Keratinocyte (primary cell): ENCODE measurements around the gene SPATA7. TPM values are rescaled to one million over a fixed set of nuclear protein-coding genes. Genes with fewer than 3 reads are reported as not detected.

Experiments
- DNase-seq: peaks from one replicate; pipeline ENCODE4 v3.0.0-alpha.2; 2011; ENCODE audit warnings: low read depth, missing footprints, low spot score
- FAIRE-seq: peaks from 2 replicates; lab custom pipeline; 2011; peaks lifted over from hg19 to GRCh38; lab: Jason Lieb, UNC
- H2AFZ ChIP-seq: 2 replicates; pipeline ENCODE4 v1.6.0; 2012; ENCODE audit warnings: low read length, control low read depth, inconsistent platforms; ENCODE audit not compliant: control insufficient read depth
- H3K27ac ChIP-seq: 2 replicates; pipeline ENCODE4 v1.5.1; 2011; ENCODE audit warnings: low read length; ENCODE audit not compliant: control insufficient read depth, insufficient read depth
- H3K27me3 ChIP-seq: 3 replicates; pipeline ENCODE4 v1.6.0; 2011; ENCODE audit warnings: low read length; ENCODE audit not compliant: control insufficient read depth, insufficient read depth; ENCODE audit errors: extremely low read depth
- H3K36me3 ChIP-seq, 2 experiments: 2 replicates in 1 of 2; 3 replicates in 1 of 2; pipeline ENCODE4 v1.5.1; 2011; ENCODE audit warnings: low read length in 2 of 2, mild to moderate bottlenecking in 1 of 2; ENCODE audit not compliant: control insufficient read depth in 2 of 2, insufficient read depth in 2 of 2; ENCODE audit errors: extremely low read depth in 1 of 2
- H3K4me1 ChIP-seq: 3 replicates; pipeline ENCODE4 v1.5.1; 2011; ENCODE audit warnings: low read length; ENCODE audit not compliant: control insufficient read depth, insufficient read depth; ENCODE audit errors: extremely low read depth
- H3K4me2 ChIP-seq: 3 replicates; pipeline ENCODE4 v1.6.0; 2011; ENCODE audit warnings: low read depth, low read length; ENCODE audit not compliant: control insufficient read depth, insufficient read depth; ENCODE audit errors: extremely low read depth
- H3K4me3 ChIP-seq, 3 experiments: fragments of 200-600 bp in 1 of 3; sonication (generic) in 1 of 3; 2 replicates in 2 of 3; 3 replicates in 1 of 3; pipeline ENCODE4 v1.5.1; 2011 to 2016; ENCODE audit warnings: low read length in 3 of 3, mild to moderate bottlenecking in 3 of 3, control low read depth in 2 of 3, inconsistent platforms in 1 of 3, low read depth in 1 of 3, mixed read lengths in 1 of 3, mixed run types in 1 of 3, moderate library complexity in 1 of 3; ENCODE audit not compliant: control insufficient read depth in 2 of 3, insufficient read depth in 2 of 3; ENCODE audit errors: extremely low read depth in 1 of 3
- H3K79me2 ChIP-seq: 2 replicates; pipeline ENCODE4 v1.6.0; 2012; ENCODE audit warnings: low read length; ENCODE audit not compliant: control insufficient read depth, insufficient read depth
- H3K9ac ChIP-seq: 3 replicates; pipeline ENCODE4 v1.6.0; 2011; ENCODE audit warnings: low read length; ENCODE audit not compliant: control insufficient read depth, insufficient read depth; ENCODE audit errors: extremely low read depth
- H3K9me1 ChIP-seq: 3 replicates; pipeline ENCODE4 v1.6.0; 2011; ENCODE audit warnings: low read length; ENCODE audit not compliant: control insufficient read depth, insufficient read depth; ENCODE audit errors: extremely low read depth
- H3K9me3 ChIP-seq: 2 replicates; pipeline ENCODE4 v1.5.1; 2012; ENCODE audit warnings: low read depth, low read length; ENCODE audit not compliant: control insufficient read depth
- H4K20me1 ChIP-seq: 3 replicates; pipeline ENCODE4 v1.6.0; 2011; ENCODE audit warnings: low read length; ENCODE audit not compliant: control insufficient read depth, insufficient read depth; ENCODE audit errors: extremely low read depth
- EZH2 ChIP-seq: IDR thresholded peaks from one replicate; pipeline ENCODE4 v1.6.1; 2012; ENCODE audit warnings: inconsistent platforms, mild to moderate bottlenecking, low read length, moderate library complexity
- dilution Hi-C: fragments of 300-500 bp; cut with MboI; formaldehyde crosslinking; loops from one replicate; pipeline ENCODE4 v1.7.0; 2020; ENCODE audit warnings: low sequenced_read_pairs; ENCODE audit not compliant: extremely low pct_ligation_motif_present
- polyA minus RNA-seq, 3 experiments: library from RNA; depleted of rRNA, polyadenylated mRNA; stranded (reverse); fragments of >200 nt; gene quantifications; 1 replicate in 1 of 3; 2 replicates in 1 of 3; 3 replicates in 1 of 3; pipeline ENCODE4 v1.2.3, GENCODE V29; 2011
- polyA plus RNA-seq, 5 experiments: library from polyadenylated mRNA; depleted of rRNA in 3 of 5; stranded (reverse) in 3 of 5; stranded (forward) in 1 of 5; unstranded in 1 of 5; fragments of >200 nt; gene quantifications; 1 replicate in 1 of 5; 2 replicates in 3 of 5; 3 replicates in 1 of 5; pipeline versions ENCODE4 v1.2.1 to v1.2.3, GENCODE V29; 2011 to 2012; ENCODE audit warnings: missing spikeins in 2 of 5, low read depth in 1 of 5, low replicate concordance in 1 of 5
- TF ChIP-seq, protein P1 (sequence below), 3 experiments: IDR thresholded peaks in 1 of 3; conservative IDR thresholded peaks in 1 of 3; optimal IDR thresholded peaks in 1 of 3; 2 replicates in 2 of 3; 3 replicates in 1 of 3; pipeline versions ENCODE3 to v1.5.1; 2011; ENCODE audit warnings: low read length in 3 of 3, mild to moderate bottlenecking in 3 of 3, moderate library complexity in 2 of 3, control low read depth in 1 of 3, inconsistent platforms in 1 of 3; ENCODE audit not compliant: insufficient read depth in 2 of 3; ENCODE audit errors: extremely low read depth in 1 of 3

Gene SPATA7
- 4.7 to 7.1 TPM (median 6.5 TPM) in 3 replicates for polyA plus RNA-seq
- polyA plus RNA-seq (2011; ENCODE audit: low read depth): 5.6 TPM
- 4.6 and 7.6 TPM in 2 replicates for polyA plus RNA-seq (2011; cell fraction: cytosol; rRNA removed)
- 6.5 and 8.6 TPM in 2 replicates for polyA plus RNA-seq (2011; cell fraction: nucleus; rRNA removed)
- 5.1 and 6.9 TPM in 2 replicates for polyA plus RNA-seq (2012; ENCODE audit: low replicate concordance)
- polyA minus RNA-seq: 6.1 to 12.5 TPM (median 9.0 TPM) in 3 replicates
- polyA minus RNA-seq (2011; cell fraction: cytosol; rRNA and poly(A)+ RNA removed): 4.8 TPM
- 5.0 and 11.3 TPM in 2 replicates for polyA minus RNA-seq (2011; cell fraction: nucleus; rRNA and poly(A)+ RNA removed)

- Histone ChIP-seq H4K20me1 (no peaks in the 10 kb centered on the region), H3K4me2 (peak within 1 kb of the TSS; percentile 98), H3K27me3 (no peaks in the 10 kb centered on the region), H3K4me1 (peaks cover 8% of the 10 kb centered on the region), H3K4me3 (peak within 1 kb of the TSS; percentile 80 to 93 (median 91)), H3K9ac (peak within 1 kb of the TSS; percentile 75), H3K36me3 (no peaks in the 10 kb centered on the region), H3K9me3 (no peaks in the 10 kb centered on the region), H3K79me2 (no peaks in the 10 kb centered on the region), H3K27ac (peak within 1 kb of the TSS; percentile 40), H3K9me1 (no peaks in the 10 kb centered on the region), H2AFZ (peak within 1 kb of the TSS; percentile 99)
- TF ChIP-seq EZH2: no peak
- TF ChIP-seq, protein P1, sequence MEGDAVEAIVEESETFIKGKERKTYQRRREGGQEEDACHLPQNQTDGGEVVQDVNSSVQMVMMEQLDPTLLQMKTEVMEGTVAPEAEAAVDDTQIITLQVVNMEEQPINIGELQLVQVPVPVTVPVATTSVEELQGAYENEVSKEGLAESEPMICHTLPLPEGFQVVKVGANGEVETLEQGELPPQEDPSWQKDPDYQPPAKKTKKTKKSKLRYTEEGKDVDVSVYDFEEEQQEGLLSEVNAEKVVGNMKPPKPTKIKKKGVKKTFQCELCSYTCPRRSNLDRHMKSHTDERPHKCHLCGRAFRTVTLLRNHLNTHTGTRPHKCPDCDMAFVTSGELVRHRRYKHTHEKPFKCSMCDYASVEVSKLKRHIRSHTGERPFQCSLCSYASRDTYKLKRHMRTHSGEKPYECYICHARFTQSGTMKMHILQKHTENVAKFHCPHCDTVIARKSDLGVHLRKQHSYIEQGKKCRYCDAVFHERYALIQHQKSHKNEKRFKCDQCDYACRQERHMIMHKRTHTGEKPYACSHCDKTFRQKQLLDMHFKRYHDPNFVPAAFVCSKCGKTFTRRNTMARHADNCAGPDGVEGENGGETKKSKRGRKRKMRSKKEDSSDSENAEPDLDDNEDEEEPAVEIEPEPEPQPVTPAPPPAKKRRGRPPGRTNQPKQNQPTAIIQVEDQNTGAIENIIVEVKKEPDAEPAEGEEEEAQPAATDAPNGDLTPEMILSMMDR (optimal IDR thresholded peaks at IDR 0.05 in 1 of 3, IDR thresholded peaks at IDR 0.05 in 1 of 3, conservative IDR thresholded peaks at IDR 0.05 in 1 of 3; ENCODE audit: extremely low read depth in 1 of 3, insufficient read depth in 2 of 3, low read length in 3 of 3): no peak
- dilution Hi-C loops: no loop called here
- FAIRE-seq (no peak), DNase-seq (peak; percentile 25)
These were observed at the start of gene SPATA7 for GRCh38 chr14:88385212-88386101. SPATA7 (plus strand) TSS chr14:88385657; CDS start chr14:88385819, 162 bp downstream.

GRCh38 chr14:88340357-88340756 lies 45.1 kb upstream of the SPATA7 start:
- H3K79me2 ChIP-seq: no peaks in the 10 kb centered on the region
- no peak overlapping the region for H3K27ac ChIP-seq
- no peaks in the 10 kb centered on the region for H3K4me1 ChIP-seq
- no peak for DNase-seq
- dilution Hi-C loops: no loop called here
- H3K9me1 ChIP-seq: no peaks in the 10 kb centered on the region
- no peak overlapping the region for H2AFZ ChIP-seq
- no peak overlapping the region for H3K4me3 ChIP-seq
- no peaks in the 10 kb centered on the region for H3K9me3 ChIP-seq
- no peak overlapping the region for H3K9ac ChIP-seq
- H4K20me1 ChIP-seq: no peaks in the 10 kb centered on the region
- H3K27me3 ChIP-seq: no peaks in the 10 kb centered on the region
- no peak for FAIRE-seq
- H3K4me2 ChIP-seq: no peak overlapping the region
- no peaks in the 10 kb centered on the region for H3K36me3 ChIP-seq
- TF ChIP-seq, protein P1 (optimal IDR thresholded peaks at IDR 0.05 in 1 of 3, IDR thresholded peaks at IDR 0.05 in 1 of 3, conservative IDR thresholded peaks at IDR 0.05 in 1 of 3; ENCODE audit: extremely low read depth in 1 of 3, insufficient read depth in 2 of 3, low read length in 3 of 3): no peak
- no peak for TF ChIP-seq EZH2
